Measurements from ENCODE around the gene MRPL48. TPM values are rescaled to one million over a fixed set of nuclear protein-coding genes. Genes with fewer than 3 reads are reported as not detected.

The MRPL48 gene
- polyA plus RNA-seq, 3 donors: 18.0 to 42.7 (median 22.1) TPM

Other genes starting within 250 kb of the MRPL48 start
- 10 to 100 TPM in 2 of 3 donors, 1 to 10 TPM in 1; 6.8 to 11.1 (median 10.0) TPM for gene FAM168A, start 189.8 kb upstream of the MRPL48 start, polyA plus RNA-seq
- 1 to 10 TPM; 1.1 to 5.7 (median 2.5) TPM for gene PLEKHB1, start 141.3 kb upstream of the MRPL48 start, polyA plus RNA-seq
- gene RAB6A, start 26.8 kb upstream of the MRPL48 start, polyA plus RNA-seq: 10 to 100 TPM; 28.9 to 80.1 (median 48.1) TPM
- gene COA4, start 89.0 kb downstream of the MRPL48 start, polyA plus RNA-seq: 10 to 100 TPM; 41.5 to 79.7 (median 61.9) TPM
- 10 to 100 TPM; 10.7 to 12.4 (median 11.1) TPM for gene PAAF1, start 89.1 kb downstream of the MRPL48 start, polyA plus RNA-seq
- gene DNAJB13, start 163.2 kb downstream of the MRPL48 start, polyA plus RNA-seq: under 1 TPM in 1 of 3 donors, not detected in 2; 0.51 TPM
- gene UCP2, start 195.0 kb downstream of the MRPL48 start, polyA plus RNA-seq: 10 to 100 TPM; 21.4 to 86.4 (median 72.2) TPM
- gene UCP3, start 221.2 kb downstream of the MRPL48 start, polyA plus RNA-seq: under 1 TPM; 0.48 to 0.80 (median 0.67) TPM

All from adipose tissue (tissue), 3 donors.